Measurements from ENCODE around the gene CYP3A4.

GRCh38 chr7:99790407-99790806 is 6.4 kb upstream of the CYP3A4 start:
- TF ChIP-seq POLR2A (IDR thresholded peaks at IDR 0.05; ENCODE audit: extremely low read depth, insufficient read length), result no peak
- TF ChIP-seq, protein P1, sequence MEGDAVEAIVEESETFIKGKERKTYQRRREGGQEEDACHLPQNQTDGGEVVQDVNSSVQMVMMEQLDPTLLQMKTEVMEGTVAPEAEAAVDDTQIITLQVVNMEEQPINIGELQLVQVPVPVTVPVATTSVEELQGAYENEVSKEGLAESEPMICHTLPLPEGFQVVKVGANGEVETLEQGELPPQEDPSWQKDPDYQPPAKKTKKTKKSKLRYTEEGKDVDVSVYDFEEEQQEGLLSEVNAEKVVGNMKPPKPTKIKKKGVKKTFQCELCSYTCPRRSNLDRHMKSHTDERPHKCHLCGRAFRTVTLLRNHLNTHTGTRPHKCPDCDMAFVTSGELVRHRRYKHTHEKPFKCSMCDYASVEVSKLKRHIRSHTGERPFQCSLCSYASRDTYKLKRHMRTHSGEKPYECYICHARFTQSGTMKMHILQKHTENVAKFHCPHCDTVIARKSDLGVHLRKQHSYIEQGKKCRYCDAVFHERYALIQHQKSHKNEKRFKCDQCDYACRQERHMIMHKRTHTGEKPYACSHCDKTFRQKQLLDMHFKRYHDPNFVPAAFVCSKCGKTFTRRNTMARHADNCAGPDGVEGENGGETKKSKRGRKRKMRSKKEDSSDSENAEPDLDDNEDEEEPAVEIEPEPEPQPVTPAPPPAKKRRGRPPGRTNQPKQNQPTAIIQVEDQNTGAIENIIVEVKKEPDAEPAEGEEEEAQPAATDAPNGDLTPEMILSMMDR (IDR thresholded peaks at IDR 0.05; ENCODE audit: low read depth, low read length), result no peak
- TF ChIP-seq MAX (IDR thresholded peaks at IDR 0.05; ENCODE audit: low read depth, low read length), result no peak

All from NB4 (cell line).